Tibial artery (tissue), 4 donors: Measurements from ENCODE around the gene SCN7A.
"Not testable (repeated sequence)": the region's sequence is repeated elsewhere in the genome, so short reads cannot be mapped to it uniquely, and the experiment has no call there.

ENCODE experiments used
- DNase-seq, 2 donors: peaks; one replicate each; pipeline ENCODE4 v3.0.0-alpha.2; 2019
- H3K27ac ChIP-seq, 2 donors: fragments of 200-600 bp; sonication (generic) in 1 of 2; 1 replicate in 1 of 2; 2 replicates in 1 of 2; pipeline ENCODE4 v1.5.1; 2018 to 2019; ENCODE audit warnings: mild to moderate bottlenecking in 1 of 2
- H3K27me3 ChIP-seq, 2 donors: fragments of 200-600 bp; sonication (generic) in 1 of 2; one replicate each; pipeline versions ENCODE4 v1.5.1 to v1.6.0; 2016 to 2019
- H3K36me3 ChIP-seq, 3 donors: fragments of 200-600 bp; sonication (generic) in 2 of 3; one replicate each; pipeline ENCODE4 v1.5.1; 2016 to 2019; ENCODE audit warnings: mild to moderate bottlenecking in 2 of 3
- H3K4me1 ChIP-seq, 4 donors: fragments of 200-600 bp; sonication (generic) in 2 of 4; 1 replicate in 3 of 4; 2 replicates in 1 of 4; pipeline ENCODE4 v1.5.1; 2016 to 2019
- H3K4me3 ChIP-seq, 2 donors: fragments of 200-600 bp; sonication (generic) in 1 of 2; 1 replicate in 1 of 2; 2 replicates in 1 of 2; pipeline ENCODE4 v1.5.1; 2018 to 2019; ENCODE audit warnings: mild to moderate bottlenecking in 2 of 2
- H3K9me3 ChIP-seq, 3 donors: fragments of 200-600 bp; sonication (generic) in 1 of 3; one replicate each; pipeline ENCODE4 v1.5.1; 2016 to 2019
- CTCF ChIP-seq, 2 experiments: fragments of 200-600 bp in 1 of 2; fragments of 450-650 bp in 1 of 2; IDR thresholded peaks; one replicate each; pipeline ENCODE4 v1.5.1; 2017 to 2019; ENCODE audit warnings: antibody characterized with exemption in 2 of 2, mild to moderate bottlenecking in 1 of 2, moderate library complexity in 1 of 2
- intact Hi-C: fragments of 100-400 bp; cut with DNase I; formaldehyde crosslinking; loops from one replicate; pipeline ENCODE4 v1.15.0; 2023; ENCODE audit warnings: low total_unique reads

SCN7A gene

GRCh38 chr2:166468124-166469024 lies 25.7 kb downstream of the SCN7A start:
- intact Hi-C loops = no loop called here
- Histone ChIP-seq H3K36me3 (no peaks in the 10 kb centered on the region), H3K27ac (no peak overlapping the region), H3K4me1 (no peaks in the 10 kb centered on the region), H3K4me3 (no peak overlapping the region), H3K27me3 (no peaks in the 10 kb centered on the region), H3K9me3 (no peaks in the 10 kb centered on the region)
- DNase-seq = no peak
- TF ChIP-seq CTCF (IDR thresholded peaks at IDR 0.05) = no peak

- Histone ChIP-seq H3K36me3 (no peaks in the 10 kb centered on the region), H3K9me3 (peaks cover 0 to 4% (median 0%) of the 10 kb centered on the region in 3 donors), H3K27me3 (no peaks in the 10 kb centered on the region), H3K27ac (no peak overlapping the region), H3K4me3 (no peak overlapping the region), H3K4me1 (no peaks in the 10 kb centered on the region)
- no peak for DNase-seq
- TF ChIP-seq CTCF (IDR thresholded peaks at IDR 0.05) = no peak
- intact Hi-C loops = no loop called here
These were observed 29.9 kb downstream of the SCN7A start for GRCh38 chr2:166464187-166464586.

GRCh38 chr2:166463640-166464039 lies 30.4 kb downstream of the SCN7A start:
- TF ChIP-seq CTCF (IDR thresholded peaks at IDR 0.05) = no peak
- intact Hi-C loops = no loop called here
- Histone ChIP-seq H3K27ac (no peak overlapping the region), H3K36me3 (no peaks in the 10 kb centered on the region), H3K4me3 (no peak overlapping the region), H3K4me1 (no peaks in the 10 kb centered on the region), H3K27me3 (no peaks in the 10 kb centered on the region), H3K9me3 (peaks cover 0 to 4% (median 0%) of the 10 kb centered on the region in 3 donors)
- no peak for DNase-seq

- no peak for DNase-seq
- Histone ChIP-seq H3K9me3 (peaks cover 0 to 4% (median 0%) of the 10 kb centered on the region in 3 donors), H3K27me3 (no peaks in the 10 kb centered on the region), H3K36me3 (no peaks in the 10 kb centered on the region), H3K4me3 (no peak overlapping the region), H3K4me1 (no peaks in the 10 kb centered on the region), H3K27ac (no peak overlapping the region)
- intact Hi-C loops = no loop called here
- TF ChIP-seq CTCF (IDR thresholded peaks at IDR 0.05) = no peak
These were observed 35.4 kb downstream of the SCN7A start for GRCh38 chr2:166458674-166459073.

GRCh38 chr2:166455823-166456222 lies 38.2 kb downstream of the SCN7A start:
- DNase-seq, H3K4me1 ChIP-seq, intact Hi-C loops, H3K36me3 ChIP-seq, H3K27ac ChIP-seq, H3K4me3 ChIP-seq, H3K9me3 ChIP-seq, H3K27me3 ChIP-seq: not testable (repeated sequence)

- Histone ChIP-seq H3K36me3 (no peaks in the 10 kb centered on the region), H3K9me3 (no peaks in the 10 kb centered on the region), H3K27ac (no peak overlapping the region), H3K27me3 (no peaks in the 10 kb centered on the region), H3K4me3 (no peak overlapping the region), H3K4me1 (no peaks in the 10 kb centered on the region)
- no peak for TF ChIP-seq CTCF (IDR thresholded peaks at IDR 0.05)
- intact Hi-C loops = no loop called here
- DNase-seq = no peak
These were observed 39.9 kb downstream of the SCN7A start for GRCh38 chr2:166454006-166454595.
